ENCODE data around the gene FNDC5. TPM values are rescaled to one million over a fixed set of nuclear protein-coding genes. Genes with fewer than 3 reads are reported as not detected.
"Not testable (repeated sequence)": the region's sequence is repeated elsewhere in the genome, so short reads cannot be mapped to it uniquely, and the experiment has no call there.

The FNDC5 gene
- polyA plus RNA-seq (2013, experiment 1 of 2; ENCODE audit: insufficient read length) = 3.3 TPM
- 5.5 TPM for polyA plus RNA-seq (2013, experiment 2 of 2; ENCODE audit: insufficient read length)

DNA sequence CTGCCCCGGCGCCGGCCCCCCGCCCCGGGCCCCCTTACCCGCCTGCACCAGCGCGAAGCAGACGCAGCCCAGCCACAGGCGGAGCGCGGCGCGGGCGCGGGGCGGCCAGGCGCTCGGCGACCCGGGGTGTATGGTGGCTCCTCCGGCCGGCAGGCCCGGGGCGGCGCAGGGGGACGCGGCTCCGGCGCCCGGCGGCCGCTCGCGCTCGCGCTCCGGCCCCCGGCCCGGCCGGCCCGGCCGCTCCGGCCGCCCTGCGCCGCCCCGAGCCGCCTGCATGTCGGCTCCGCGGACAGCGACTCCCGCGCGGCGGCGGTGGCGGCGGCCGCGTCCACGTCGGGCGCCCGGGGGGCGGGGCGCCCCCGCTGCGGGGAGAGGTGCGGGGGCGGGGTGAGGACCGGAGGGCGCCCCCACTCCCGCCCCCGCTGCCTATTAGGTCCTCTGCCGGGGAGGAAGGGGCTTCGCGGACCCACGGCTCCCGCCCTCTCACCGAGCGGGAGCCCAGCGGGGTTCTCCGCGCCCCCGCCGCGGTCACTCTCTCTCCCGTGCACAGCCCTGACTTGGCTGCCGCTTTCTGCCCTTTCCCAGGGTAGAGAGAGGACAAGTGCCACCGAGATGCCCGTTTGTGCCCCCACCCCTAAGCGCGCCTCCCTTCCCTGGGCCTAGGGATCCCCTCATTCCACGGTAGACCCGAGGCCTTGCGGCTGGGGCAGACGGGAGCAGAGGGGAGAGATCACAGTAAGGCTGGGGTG lies at the start of gene FNDC5:
Gene FNDC5, minus strand, starts transcription at position 298 of the 749 bp plus-strand sequence.
- peak; percentile 50 for DNase-seq

DNA sequence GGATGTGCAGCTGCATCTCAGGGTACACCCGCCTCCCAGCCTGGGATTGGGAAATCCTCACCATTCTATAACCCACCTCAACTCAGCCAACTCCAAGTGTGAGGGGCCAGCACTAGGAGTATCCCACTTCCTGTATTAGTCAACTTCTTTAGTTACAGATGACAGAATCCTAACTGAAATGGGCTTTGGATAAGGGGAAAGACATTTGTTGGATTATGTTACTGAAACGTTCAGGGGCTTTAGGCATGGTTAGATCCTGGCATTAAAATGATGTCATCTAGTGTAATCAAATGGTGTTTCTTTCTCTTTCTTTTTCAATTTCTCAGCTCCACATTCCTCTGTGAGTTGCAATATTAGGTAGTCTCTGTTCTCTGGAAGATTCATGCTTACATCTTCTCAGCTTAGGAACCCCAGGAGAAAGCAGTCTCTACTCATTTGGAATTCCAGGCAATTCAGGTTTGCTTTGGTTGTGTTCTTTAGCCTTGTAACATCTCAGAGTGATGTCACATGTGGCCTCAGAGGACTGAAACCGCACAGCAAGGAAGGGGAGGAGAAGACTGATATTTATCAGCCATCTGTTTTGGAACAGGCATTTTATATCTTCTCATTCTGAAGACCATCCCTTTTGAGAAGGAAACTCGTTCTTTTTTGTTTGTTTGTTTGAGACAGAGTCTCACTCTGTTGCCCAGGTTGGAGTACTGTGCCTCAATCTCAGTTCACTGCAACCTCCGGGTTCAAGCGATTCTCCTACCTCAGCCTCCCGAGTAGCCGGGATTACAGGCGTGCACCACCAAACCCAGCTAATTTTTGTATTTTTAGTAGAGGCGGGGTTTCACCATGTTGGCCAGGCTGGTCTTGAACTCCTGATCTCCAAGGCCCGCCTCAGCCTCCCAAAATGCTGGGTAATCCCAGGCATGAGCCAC lies 49.4 kb upstream of the FNDC5 start:
- DNase-seq = peak; percentile 62

DNA sequence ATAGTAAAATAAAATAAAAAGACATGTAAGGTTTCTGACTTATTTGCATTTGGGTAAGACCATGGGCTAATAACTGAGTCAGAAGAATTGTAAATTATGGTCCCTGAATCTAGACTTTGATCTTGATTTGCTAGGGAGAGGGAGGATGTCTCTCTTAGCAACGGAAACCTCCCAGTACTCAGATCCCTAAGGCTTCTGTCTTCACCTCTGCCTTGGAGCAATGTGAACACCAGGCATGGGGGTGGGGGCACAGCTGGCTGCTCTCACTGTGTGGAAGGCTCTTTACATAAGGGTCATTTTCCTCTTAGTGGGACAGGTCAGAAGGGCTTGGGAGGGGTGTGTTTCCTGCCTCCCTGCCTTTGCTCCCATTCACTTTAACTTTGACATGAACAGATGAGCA lies 47.5 kb upstream of the FNDC5 start:
- no peak for DNase-seq

DNA sequence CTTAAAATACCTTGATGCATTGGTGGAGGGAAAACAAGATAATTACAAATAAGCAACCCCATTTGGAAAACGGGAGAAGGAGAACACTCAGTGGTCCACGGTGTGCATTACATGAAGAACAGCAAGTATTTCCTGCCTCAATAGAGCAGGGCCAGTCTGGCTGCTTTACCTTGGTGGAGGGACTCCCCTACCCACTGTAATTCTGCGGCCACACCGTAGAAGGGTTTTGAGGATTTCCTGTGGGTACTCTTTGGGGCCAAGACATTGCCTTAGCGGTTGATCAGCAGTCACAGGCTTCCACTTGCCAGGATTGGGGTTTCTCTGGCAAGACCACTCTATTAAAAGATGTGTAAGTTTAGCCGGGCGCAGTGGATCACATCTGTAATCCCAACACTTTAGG lies 46.8 kb upstream of the FNDC5 start:
- DNase-seq = no peak

DNA sequence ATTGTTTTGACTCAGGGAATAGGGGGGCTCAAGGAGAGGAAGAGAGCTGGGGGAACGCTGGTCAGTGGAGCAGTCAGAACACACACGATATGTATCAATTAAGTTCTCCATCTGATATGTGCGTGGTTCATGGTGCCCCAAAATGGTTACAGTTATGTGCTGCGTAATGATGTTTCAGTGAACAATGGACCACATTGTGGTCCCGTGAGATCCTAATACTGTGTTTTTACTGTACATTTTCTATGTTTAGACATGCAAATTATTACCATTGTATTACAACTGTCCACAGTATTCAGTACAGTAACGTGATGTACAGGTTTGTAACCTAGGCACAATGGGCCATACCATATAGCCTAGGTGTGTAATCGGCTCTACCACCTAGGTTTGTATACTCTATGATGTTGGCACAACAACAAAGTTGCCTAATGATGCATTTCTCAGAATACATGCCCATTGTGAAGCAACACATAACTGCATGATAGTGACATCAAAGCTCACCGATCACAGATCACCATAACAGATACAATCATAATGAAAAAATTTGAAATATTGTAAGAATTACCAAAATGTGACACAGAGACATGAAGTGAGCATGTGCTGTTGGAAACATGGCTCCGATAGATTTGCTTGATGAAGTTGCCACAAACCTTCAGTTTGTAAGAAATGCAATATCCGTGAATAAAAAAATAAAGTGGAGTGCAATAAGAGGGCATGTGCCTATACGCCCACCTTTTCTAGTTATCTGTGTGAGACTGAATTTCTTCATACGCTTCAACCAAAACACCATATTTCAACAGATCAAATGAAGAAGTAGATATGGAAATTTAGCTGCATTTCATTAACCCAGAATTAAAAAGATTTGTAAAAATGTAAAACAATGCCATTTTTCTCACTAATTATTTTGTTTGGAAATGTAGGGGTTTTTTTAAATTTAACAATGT lies 45.3 kb upstream of the FNDC5 start:
- peak; percentile 30 for DNase-seq

DNA sequence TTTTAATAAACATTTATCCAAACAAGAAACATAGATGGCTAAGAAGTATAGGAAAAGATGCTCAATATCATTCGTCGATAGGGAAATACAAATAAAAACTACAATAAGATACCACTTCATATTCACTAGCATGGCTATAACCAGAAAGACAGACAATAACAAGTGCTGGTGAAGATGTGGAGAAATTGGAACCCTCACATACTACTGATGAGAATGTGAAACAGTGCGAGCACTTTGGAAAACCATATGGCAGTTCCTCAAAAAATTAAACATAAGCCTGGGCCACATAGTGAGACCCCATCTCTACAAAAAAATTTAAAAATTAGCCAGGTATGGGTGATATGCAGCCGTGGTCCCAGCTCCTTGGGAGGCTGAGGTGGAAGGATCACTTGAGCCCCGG lies 39.6 kb upstream of the FNDC5 start:
- no peak for DNase-seq

DNA sequence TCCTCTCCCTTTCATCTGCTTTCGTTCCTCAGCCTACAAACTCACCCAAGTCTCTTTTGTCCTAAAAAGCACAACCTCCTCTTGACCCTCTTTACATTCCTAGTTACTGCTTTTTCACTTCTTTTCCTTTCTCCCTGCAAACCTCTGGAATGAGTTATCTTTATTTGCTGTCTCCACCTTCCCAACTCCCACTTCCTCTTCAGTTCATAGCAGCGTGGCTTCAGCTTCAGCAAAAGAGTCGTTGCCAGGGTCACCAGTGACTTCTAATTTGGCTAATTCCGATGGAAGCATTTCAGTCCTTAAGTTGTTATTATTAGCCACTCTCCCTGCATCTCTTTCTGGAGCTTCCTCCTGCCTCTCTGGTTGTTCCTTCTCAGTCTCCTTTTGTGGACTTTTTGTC lies 36.7 kb upstream of the FNDC5 start:
- DNase-seq = peak; percentile 54

DNA sequence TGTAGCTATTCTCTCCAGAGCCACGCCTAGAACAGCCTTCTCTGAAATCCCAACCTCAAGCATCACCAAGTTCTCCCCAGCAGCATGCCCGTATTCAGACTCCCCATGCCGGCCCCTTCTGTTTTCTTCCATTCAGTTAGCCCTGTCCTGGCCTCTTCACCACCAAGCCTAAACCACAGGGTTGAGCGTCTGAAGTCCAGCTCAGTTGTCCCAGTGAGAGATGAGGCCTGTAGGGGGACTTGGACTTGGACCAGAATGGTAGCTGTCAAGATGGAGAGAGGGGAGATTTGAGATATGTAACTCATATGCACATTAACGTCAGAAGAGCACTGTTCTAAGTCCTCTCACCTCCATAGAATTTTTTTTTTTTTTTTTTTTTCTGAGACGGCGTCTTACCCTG lies 35.9 kb upstream of the FNDC5 start:
- DNase-seq = no peak

DNA sequence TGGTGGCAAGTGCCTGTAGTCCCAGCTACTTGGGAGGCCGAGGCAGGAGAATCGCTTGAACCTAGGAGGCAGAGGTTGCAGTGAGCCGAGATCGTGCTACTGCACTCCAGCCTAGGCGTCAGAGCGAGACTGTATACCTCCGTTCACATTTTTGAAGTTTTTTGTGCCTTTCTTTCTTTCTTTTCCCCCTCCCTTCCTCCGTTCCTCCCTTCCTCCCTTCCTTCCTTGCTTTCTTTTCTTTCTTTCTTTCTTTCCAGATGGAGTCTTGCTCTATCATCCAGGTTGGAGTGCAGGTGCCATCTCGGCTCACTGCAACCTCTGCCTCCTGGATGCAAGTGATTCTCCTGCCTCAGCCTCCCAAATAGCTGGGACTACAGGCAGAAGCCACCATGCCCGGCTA lies 34.9 kb upstream of the FNDC5 start:
- not testable (repeated sequence) for DNase-seq

DNA sequence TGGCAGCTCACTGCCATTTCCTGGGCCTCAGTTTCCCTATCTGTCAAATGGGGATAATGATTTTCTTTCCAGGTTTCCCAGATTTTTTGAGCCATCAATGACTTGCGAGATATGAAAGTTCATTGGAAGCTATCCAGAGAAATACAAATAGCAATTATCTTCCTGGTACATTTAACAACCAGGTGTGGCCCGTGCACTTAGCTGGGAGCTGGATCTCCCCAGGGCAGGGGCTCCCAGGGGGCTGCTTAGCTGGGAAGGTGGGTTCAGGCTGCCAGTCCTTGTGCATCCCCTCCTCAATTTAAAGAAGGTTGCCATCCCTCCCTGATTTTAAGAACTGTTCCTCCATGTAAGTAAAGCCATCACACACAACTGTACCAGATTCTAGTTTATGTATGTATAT lies 34.1 kb upstream of the FNDC5 start:
- no peak for DNase-seq

DNA sequence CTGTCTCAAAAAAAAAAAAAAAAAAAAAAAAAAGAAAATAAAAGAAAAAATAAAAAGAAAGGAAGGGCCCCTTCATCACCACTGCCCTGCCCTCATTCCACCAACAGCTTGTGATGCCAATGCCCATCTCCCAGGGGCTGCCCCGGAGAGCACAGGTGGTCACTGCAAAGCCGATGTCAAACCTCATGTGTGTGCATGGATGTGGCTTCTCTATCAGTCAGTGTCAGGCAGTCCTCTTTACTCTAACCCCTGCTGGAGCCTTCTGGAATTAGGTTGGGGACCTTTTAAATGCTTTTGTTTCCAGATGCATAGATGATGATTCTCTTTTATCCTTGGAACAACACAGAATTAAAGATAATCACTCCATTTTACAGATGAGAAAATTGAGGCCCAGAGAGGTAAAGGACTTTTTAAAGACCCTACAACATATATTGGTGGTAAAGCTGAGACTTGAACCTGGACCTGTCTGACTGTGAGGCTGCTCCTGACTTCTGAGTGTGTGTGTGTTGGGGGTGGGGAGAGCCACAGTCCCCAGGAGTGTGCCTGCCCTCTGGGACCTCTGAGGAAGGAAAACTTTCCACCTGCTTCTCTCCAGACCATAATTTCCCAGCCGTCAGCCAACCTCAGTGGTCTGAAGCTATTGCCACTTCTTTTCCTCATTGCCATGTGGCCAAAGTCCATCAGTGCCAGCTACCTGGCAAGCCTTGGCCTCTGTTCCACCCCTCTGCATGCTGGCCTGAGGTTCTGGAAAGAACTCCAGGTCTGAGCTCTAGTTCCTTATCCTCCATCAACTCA lies 33.5 kb upstream of the FNDC5 start:
- no peak for DNase-seq

DNA sequence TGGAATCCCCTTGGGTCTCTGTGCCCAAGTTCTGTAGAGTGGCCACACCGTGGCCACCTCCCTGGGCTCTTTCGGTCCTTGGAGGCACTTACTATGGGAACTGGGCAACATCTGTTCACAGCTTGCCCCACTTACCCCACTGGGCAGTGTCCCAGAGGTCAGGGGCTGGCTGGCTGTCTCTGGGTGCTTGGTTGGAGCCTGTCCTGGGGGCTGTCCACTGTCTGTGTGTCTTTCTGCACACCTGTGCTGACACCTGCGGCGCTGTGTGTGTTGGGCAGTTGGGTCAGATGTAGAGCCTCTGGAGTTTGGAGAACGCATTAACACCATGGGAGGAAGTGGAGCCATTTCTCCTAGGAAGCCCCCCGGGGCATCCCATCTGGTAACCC lies 31.8 kb upstream of the FNDC5 start:
- DNase-seq = no peak

DNA sequence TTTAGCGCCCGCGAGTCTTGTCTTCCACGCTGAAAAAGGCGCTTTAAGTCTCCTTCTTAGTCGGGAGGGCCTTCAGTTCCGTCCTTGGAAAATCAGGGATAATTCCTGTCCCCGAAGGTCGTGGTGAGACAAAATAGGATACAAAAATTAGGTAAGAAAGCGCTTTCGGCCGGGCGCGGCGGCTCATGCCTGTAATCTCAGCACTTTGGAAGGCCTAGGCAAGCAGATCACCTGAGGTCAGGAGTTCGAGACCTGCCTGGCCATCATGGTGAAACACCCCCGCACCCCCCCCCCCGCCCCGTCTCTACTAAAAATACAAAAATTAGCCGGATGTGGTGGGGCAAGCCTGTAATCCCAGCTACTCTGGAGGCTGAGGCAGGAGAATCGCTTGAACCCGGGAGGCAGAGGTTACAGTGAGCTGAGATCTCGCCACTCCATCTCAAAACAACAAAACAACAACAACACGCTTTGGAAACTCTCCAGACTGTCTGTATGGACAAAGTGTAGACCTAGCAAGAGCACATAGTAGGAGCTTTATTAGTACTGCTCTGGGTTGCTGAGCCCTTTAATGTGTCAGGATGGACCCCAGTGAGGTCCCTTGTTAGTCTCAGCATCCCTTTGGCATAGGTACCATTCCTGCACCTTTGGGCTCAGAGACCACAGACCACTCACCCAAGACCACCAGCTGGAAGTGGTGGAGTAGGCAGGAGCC lies 31.3 kb upstream of the FNDC5 start:
- DNase-seq = no peak

DNA sequence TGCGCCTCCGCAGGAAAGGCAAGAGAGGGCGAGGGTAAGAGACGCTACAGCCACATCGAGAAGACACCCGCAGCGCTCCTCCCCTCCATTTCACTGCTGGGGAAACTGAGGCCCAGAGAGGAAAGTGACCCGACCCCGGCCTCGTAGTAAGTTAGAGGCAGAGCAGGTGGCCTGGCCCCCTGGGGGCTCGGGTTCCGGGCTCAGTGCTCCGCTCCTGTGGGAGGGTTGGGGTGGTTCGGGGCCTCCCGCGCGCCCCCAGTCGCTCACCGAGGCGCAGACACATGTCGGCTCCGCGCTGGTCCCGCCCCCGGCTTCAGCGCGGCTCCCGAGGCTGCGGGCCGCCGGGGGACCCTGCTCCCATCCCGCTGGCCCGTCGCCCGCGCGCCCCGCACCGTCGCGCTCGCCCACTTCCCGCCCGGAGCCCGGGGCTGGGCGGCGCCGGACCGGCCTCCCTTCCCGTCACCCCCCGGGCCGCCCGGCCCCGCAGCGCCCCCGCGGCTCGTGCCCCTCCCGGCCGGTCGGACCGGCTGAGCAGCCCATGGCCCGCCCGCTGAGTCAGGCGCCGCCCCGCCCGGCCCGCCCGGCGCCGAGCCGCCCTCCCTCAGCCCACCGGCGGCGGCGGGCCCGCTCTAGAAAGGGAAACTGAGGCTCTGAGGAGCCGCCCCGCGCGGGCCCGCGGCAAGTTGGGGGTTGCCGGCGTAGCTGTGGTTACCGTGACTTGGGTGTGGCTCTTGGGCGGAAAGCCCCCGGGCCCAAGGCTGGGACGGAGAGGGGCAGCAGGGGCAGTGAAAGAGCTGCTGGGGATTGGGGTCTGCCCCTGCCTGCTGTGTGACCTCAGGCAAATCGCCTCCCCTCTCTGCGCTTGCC lies 30.5 kb upstream of the FNDC5 start, which contains the start of gene TMEM54:
Gene TMEM54, minus strand, starts transcription at position 434 of the 867 bp plus-strand sequence. Its CDS starts 151 bp downstream, at position 283.
- peak; percentile 43 for DNase-seq

DNA sequence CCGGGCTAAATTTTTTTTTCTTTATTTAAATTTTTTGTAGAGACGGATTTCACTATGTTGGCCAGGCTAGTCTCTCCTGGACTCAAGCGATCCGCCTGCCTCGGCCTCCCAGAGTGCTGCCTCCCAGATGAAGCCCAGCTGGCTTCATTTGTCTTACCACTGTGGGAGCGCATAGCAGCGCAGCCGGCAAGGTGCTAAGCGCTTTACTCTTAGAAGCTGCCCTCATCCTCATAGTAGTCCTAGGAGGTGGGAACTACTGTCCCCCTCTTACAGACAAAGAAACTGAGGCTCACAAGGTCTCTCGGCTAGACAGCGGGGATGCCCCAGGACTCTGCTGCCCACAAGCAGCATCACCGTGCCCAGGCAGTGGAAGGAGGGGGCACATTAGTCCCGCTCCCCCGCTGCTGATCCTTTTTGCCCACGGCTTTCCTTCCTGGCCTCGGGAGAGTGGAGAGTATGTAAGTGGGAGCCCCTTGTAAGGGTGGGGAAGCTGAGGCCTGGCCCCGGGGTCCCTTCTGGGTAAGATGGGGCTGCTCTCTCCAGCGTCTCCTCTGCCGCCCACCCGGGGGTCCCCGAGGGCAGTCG lies 29.8 kb upstream of the FNDC5 start:
- no peak for DNase-seq

DNA sequence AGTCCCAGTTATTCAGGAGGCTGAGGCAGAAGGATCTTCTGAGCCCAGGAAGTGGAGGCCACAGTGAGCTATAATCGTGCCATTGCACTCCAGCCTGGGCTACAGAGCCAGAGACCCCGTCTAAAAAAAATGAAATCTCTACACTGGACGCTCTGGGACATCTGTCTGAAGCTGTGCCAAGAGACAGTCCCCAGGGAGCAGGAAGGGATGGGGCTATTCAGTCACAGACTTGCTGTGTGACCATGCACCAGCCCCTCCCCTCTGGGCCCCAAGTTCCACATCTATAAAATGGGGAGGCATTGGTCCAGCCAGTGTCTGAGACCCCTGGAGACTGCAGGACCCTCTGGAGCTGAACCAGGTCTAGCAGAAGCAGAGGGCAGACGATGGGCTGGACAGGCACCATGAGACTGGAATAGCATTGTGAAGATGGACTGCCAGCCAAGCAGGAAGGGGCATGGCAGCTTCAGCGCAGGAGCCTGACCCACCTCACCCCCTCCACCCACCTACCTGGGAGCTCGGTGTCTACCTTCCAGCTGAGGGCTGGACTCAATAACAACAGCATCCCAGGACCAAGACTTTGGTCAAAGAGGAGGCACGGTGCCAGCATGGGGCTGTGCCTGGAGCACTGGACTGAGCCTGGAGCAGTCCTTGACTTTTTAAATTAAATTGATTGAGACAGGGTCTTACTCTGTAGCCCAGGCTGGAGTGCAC lies 29.0 kb upstream of the FNDC5 start:
- DNase-seq = no peak

DNA sequence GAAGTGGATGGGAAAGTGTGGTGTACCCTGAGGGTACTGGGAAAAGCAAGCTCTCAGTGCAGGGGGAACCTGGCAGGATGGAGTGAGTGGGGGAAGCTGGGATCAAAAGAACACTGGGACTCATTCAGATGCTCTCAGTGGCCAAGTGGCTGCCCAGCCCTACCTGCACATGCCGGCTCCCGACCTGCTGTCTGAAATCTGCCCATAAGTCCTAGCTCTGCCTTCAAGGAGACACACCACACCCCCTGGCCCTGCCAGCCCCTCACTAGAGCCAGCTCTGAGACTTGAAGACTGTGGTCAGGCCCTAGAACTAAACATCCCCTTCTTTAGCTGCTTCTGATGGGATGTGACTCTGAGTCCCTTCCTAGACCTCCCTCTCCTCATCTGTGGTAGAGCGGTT lies 28.2 kb upstream of the FNDC5 start:
- no peak for DNase-seq

DNA sequence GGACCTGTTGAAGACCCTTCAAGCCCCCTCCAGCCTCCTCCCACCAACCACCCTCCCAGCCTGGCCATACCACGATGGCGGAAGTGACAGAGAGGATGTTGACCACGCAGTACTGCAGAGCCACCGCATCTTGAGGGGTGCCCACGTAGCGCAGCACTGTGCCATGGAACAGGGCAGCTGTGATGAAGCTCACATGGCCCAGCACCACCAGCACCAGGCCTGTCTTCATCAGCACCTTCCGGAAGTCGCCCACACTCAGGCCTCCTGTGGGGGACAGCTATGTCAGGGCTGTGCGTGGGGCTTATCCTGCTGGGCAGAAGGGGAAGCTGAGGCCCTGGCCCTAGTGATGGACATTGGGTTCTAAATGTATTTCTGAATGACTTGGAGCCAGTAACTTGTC lies 27.3 kb upstream of the FNDC5 start:
- DNase-seq = no peak

Measured in fibroblast of skin of back (primary cell).